ENCODE data around the gene SLC6A12. TPM values are rescaled to one million over a fixed set of nuclear protein-coding genes. Genes with fewer than 3 reads are reported as not detected.

SLC6A12 gene
- total RNA-seq, 1 donor from 2014 or later = 0.51 TPM

Other genes with a start within 250 kb of the SLC6A12 start
- 0.82 TPM for gene IQSEC3, start 147.4 kb downstream of the SLC6A12 start, total RNA-seq
- 1.1 TPM for gene SLC6A13, start 48.7 kb upstream of the SLC6A12 start, total RNA-seq
- 72.3 TPM for gene KDM5A, start 175.2 kb upstream of the SLC6A12 start, total RNA-seq
- 9.3 TPM for gene CCDC77, start 187.5 kb upstream of the SLC6A12 start, total RNA-seq
- 14.0 TPM for gene B4GALNT3, start 245.8 kb upstream of the SLC6A12 start, total RNA-seq

All from tongue (tissue), 1 donor.